MCF 10A (cell line): Measurements from ENCODE around the gene BCAS3. TPM values are rescaled to one million over a fixed set of nuclear protein-coding genes. Genes with fewer than 3 reads are reported as not detected.

ENCODE experiments used
- BruUV-seq: library from RNA; stranded (reverse); fragments of 400-500 nt; replicated peaks from 2 replicates; lab custom pipeline; 2021; lab: Mats Ljungman, UMichigan
- CTCF ChIA-PET: fragments of 300-600 bp; sonication (Branson Sonifier 250); formaldehyde crosslinking; extraction: SDS; loops from one replicate; lab custom pipeline; 2021; ENCODE audit warnings: antibody characterized with exemption, inconsistent platforms; lab: Yijun Ruan, JAX
- POLR2A ChIA-PET: fragments of 300-600, 350-650 bp; sonication (Branson Sonifier 250); formaldehyde crosslinking; extraction: SDS; loops from one replicate; lab custom pipeline; 2020; ENCODE audit warnings: antibody characterized with exemption, inconsistent platforms; lab: Yijun Ruan, JAX
- DNase-seq: peaks from one replicate; pipeline ENCODE4 v3.0.0-alpha.2; 2018; ENCODE audit not compliant: unreplicated experiment
- H3K27ac Mint-ChIP-seq: one replicate; pipeline ENCODE4 v1.8.0; 2022; ENCODE audit warnings: mild to moderate bottlenecking, low read depth, mixed read lengths; ENCODE audit not compliant: unreplicated experiment
- H3K27me3 Mint-ChIP-seq: one replicate; pipeline ENCODE4 v1.8.0; 2022; ENCODE audit warnings: mixed read lengths; ENCODE audit not compliant: insufficient read depth, unreplicated experiment
- H3K36me3 Mint-ChIP-seq: one replicate; pipeline ENCODE4 v1.8.0; 2022; ENCODE audit warnings: mild to moderate bottlenecking, moderate library complexity, mixed read lengths; ENCODE audit not compliant: insufficient read depth, unreplicated experiment
- H3K4me1 Mint-ChIP-seq: one replicate; pipeline ENCODE4 v1.8.0; 2022; ENCODE audit warnings: mixed read lengths; ENCODE audit not compliant: insufficient read depth, unreplicated experiment
- H3K4me3 Mint-ChIP-seq: one replicate; pipeline ENCODE4 v1.8.0; 2022; ENCODE audit warnings: mild to moderate bottlenecking, moderate library complexity, mixed read lengths; ENCODE audit not compliant: unreplicated experiment
- H3K9me3 Mint-ChIP-seq: one replicate; pipeline ENCODE4 v1.8.0; 2022; ENCODE audit warnings: mixed read lengths; ENCODE audit not compliant: unreplicated experiment
- CTCF ChIP-seq: fragments of 200-600 bp; IDR thresholded peaks from one replicate; pipeline ENCODE4 v1.8.0; 2022; ENCODE audit warnings: antibody characterized with exemption, mild to moderate bottlenecking; ENCODE audit not compliant: unreplicated experiment
- intact Hi-C: fragments of 100-400 bp; cut with micrococcal nuclease; formaldehyde crosslinking; loops from 2 replicates; pipeline ENCODE4 v1.14.1; 2022
- total RNA-seq: library from RNA; stranded (reverse); gene quantifications from 2 replicates; pipeline ENCODE4 v1.2.3, GENCODE V29; 2022

BCAS3 gene
- total RNA-seq, 1 experiment from 2014 or later, result 14.6 TPM

- no peak for TF ChIP-seq CTCF
- intact Hi-C loops, result loop anchor here (1.0 to 5.0 kb wide), 2 partner anchors 406 to 686 kb away; no protein-coding TSS in a partner anchor
- POLR2A ChIA-PET, result interaction anchor here (0.7 kb wide), 1 partner anchor 37 kb away, joined by 3 read pairs; no protein-coding TSS in a partner anchor
- H3K9me3 Mint-ChIP-seq, result no peaks in the 10 kb centered on the region
- H3K4me3 Mint-ChIP-seq, result no peak overlapping the region
- H3K27ac Mint-ChIP-seq, result no peak overlapping the region
- H3K4me1 Mint-ChIP-seq, result no peaks in the 10 kb centered on the region
- H3K27me3 Mint-ChIP-seq, result no peaks in the 10 kb centered on the region
- no TSS peak for BruUV-seq
- H3K36me3 Mint-ChIP-seq, result peaks cover 5% of the 10 kb centered on the region
- no peak for DNase-seq
- CTCF ChIA-PET, result interaction anchor here (0.7 to 1.6 kb wide), 5 partner anchors 12 to 407 kb away, joined by 3 to 6 read pairs (median 4); no protein-coding TSS in a partner anchor
Measured at GRCh38 chr17:61408151-61409041, 730.7 kb downstream of the BCAS3 start.

- Mint-ChIP-seq H3K4me1 (no peaks in the 10 kb centered on the region), H3K4me3 (peak overlapping the region; percentile 25), H3K27me3 (no peaks in the 10 kb centered on the region), H3K9me3 (no peaks in the 10 kb centered on the region), H3K36me3 (peaks cover 5% of the 10 kb centered on the region), H3K27ac (no peak overlapping the region)
- ChIA-PET POLR2A (no interaction called here), CTCF (interaction anchor here (0.5 to 1.6 kb wide), 8 partner anchors 11 to 1705 kb away, joined by 3 to 6 read pairs (median 4); no protein-coding TSS in a partner anchor)
- peak; percentile 49 for DNase-seq
- peak; percentile 28 for TF ChIP-seq CTCF
- BruUV-seq, result no TSS peak
- intact Hi-C loops, result loop anchor here (1.0 to 5.0 kb wide), 3 partner anchors 407 to 687 kb away; partner anchors contain the start of gene MED13
Measured at GRCh38 chr17:61409301-61410112, 731.9 kb downstream of the BCAS3 start.

- no TSS peak for BruUV-seq
- intact Hi-C loops, result loop anchor here (5.0 kb wide), 1 partner anchor 657 kb away; the partner anchor contains the start of gene MED13
- Mint-ChIP-seq H3K9me3 (no peaks in the 10 kb centered on the region), H3K27me3 (no peaks in the 10 kb centered on the region), H3K36me3 (peaks cover 5% of the 10 kb centered on the region), H3K27ac (no peak overlapping the region), H3K4me3 (no peak overlapping the region), H3K4me1 (no peaks in the 10 kb centered on the region)
- DNase-seq, result no peak
- TF ChIP-seq CTCF, result no peak
- CTCF ChIA-PET, result interaction anchor here (0.6 to 1.1 kb wide), 5 partner anchors 10 to 1302 kb away, joined by 3 to 4 read pairs (median 3); no protein-coding TSS in a partner anchor
- POLR2A ChIA-PET, result no interaction called here
Measured at GRCh38 chr17:61410141-61411010, 732.7 kb downstream of the BCAS3 start.
